ENCODE measurements around the gene SIGMAR1.

Gene SIGMAR1

GRCh38 chr9:34611251-34611810 lies 26.3 kb downstream of the SIGMAR1 start:
- peaks cover 2% of the 10 kb centered on the region for H3K36me3 Mint-ChIP-seq
- ATAC-seq (ENCODE audit: low read depth) (peak; percentile 1), DNase-seq (ENCODE audit: low spot score in 2 of 2) (no peak)
- H3K4me1 Mint-ChIP-seq, result peaks cover 12% of the 10 kb centered on the region
- H3K4me3 Mint-ChIP-seq, result peak overlapping the region; percentile 90
- H3K27ac Mint-ChIP-seq, result peak overlapping the region; percentile 89
- H3K9me3 Mint-ChIP-seq, result no peaks in the 10 kb centered on the region
- no peaks in the 10 kb centered on the region for H3K27me3 Mint-ChIP-seq

- no peak overlapping the region for H3K27ac Mint-ChIP-seq
- no peaks in the 10 kb centered on the region for H3K27me3 Mint-ChIP-seq
- ATAC-seq (ENCODE audit: low read depth) (no peak), DNase-seq (ENCODE audit: low spot score in 2 of 2) (no peak)
- peaks cover 12% of the 10 kb centered on the region for H3K4me1 Mint-ChIP-seq
- H3K4me3 Mint-ChIP-seq, result no peak overlapping the region
- no peaks in the 10 kb centered on the region for H3K36me3 Mint-ChIP-seq
- H3K9me3 Mint-ChIP-seq, result no peaks in the 10 kb centered on the region
These were observed 27.0 kb downstream of the SIGMAR1 start for GRCh38 chr9:34610434-34611206.

- no peak for DNase-seq (ENCODE audit: low spot score in 2 of 2)
- no peaks in the 10 kb centered on the region for H3K36me3 Mint-ChIP-seq
- no peak overlapping the region for H3K27ac Mint-ChIP-seq
- peaks cover 6% of the 10 kb centered on the region for H3K4me1 Mint-ChIP-seq
- no peaks in the 10 kb centered on the region for H3K27me3 Mint-ChIP-seq
- H3K4me3 Mint-ChIP-seq, result no peak overlapping the region
- no peak for ATAC-seq (ENCODE audit: low read depth)
- no peaks in the 10 kb centered on the region for H3K9me3 Mint-ChIP-seq
These were observed 30.3 kb downstream of the SIGMAR1 start for GRCh38 chr9:34607331-34607730.

GRCh38 chr9:34606905-34607304 lies 30.7 kb downstream of the SIGMAR1 start:
- H3K4me3 Mint-ChIP-seq, result no peak overlapping the region
- H3K27me3 Mint-ChIP-seq, result no peaks in the 10 kb centered on the region
- no peaks in the 10 kb centered on the region for H3K9me3 Mint-ChIP-seq
- DNase-seq (ENCODE audit: low spot score in 2 of 2) (no peak), ATAC-seq (ENCODE audit: low read depth) (no peak)
- H3K27ac Mint-ChIP-seq, result no peak overlapping the region
- no peaks in the 10 kb centered on the region for H3K36me3 Mint-ChIP-seq
- peaks cover 6% of the 10 kb centered on the region for H3K4me1 Mint-ChIP-seq

- Mint-ChIP-seq H3K4me1 (peaks cover 4% of the 10 kb centered on the region), H3K9me3 (no peaks in the 10 kb centered on the region), H3K27me3 (peaks cover 2% of the 10 kb centered on the region), H3K36me3 (no peaks in the 10 kb centered on the region), H3K27ac (no peak overlapping the region), H3K4me3 (no peak overlapping the region)
- ATAC-seq (ENCODE audit: low read depth) (no peak), DNase-seq (ENCODE audit: low spot score in 2 of 2) (no peak)
These were observed 31.4 kb downstream of the SIGMAR1 start for GRCh38 chr9:34606190-34606589.

GRCh38 chr9:34603610-34604231 lies 33.9 kb downstream of the SIGMAR1 start:
- Mint-ChIP-seq H3K36me3 (no peaks in the 10 kb centered on the region), H3K27me3 (peaks cover 4% of the 10 kb centered on the region), H3K4me1 (peaks cover 3% of the 10 kb centered on the region), H3K4me3 (no peak overlapping the region), H3K27ac (no peak overlapping the region), H3K9me3 (no peaks in the 10 kb centered on the region)
- peak; percentile 77 to 84 for DNase-seq (ENCODE audit: low spot score in 2 of 2)
- ATAC-seq (ENCODE audit: low read depth), result peak; percentile 97

- DNase-seq (ENCODE audit: low spot score in 2 of 2) (no peak), ATAC-seq (ENCODE audit: low read depth) (no peak)
- Mint-ChIP-seq H3K36me3 (no peaks in the 10 kb centered on the region), H3K4me1 (peaks cover 3% of the 10 kb centered on the region), H3K27me3 (peaks cover 7% of the 10 kb centered on the region), H3K4me3 (no peak overlapping the region), H3K9me3 (no peaks in the 10 kb centered on the region), H3K27ac (no peak overlapping the region)
These were observed 35.5 kb downstream of the SIGMAR1 start for GRCh38 chr9:34601937-34602573.

GRCh38 chr9:34600908-34601307 lies 36.7 kb downstream of the SIGMAR1 start:
- Mint-ChIP-seq H3K9me3 (no peaks in the 10 kb centered on the region), H3K27ac (no peak overlapping the region), H3K36me3 (no peaks in the 10 kb centered on the region), H3K4me1 (peaks cover 3% of the 10 kb centered on the region), H3K27me3 (peaks cover 16% of the 10 kb centered on the region), H3K4me3 (no peak overlapping the region)
- no peak for ATAC-seq (ENCODE audit: low read depth)
- DNase-seq (ENCODE audit: low spot score in 2 of 2), result no peak

- H3K27ac Mint-ChIP-seq, result no peak overlapping the region
- no peaks in the 10 kb centered on the region for H3K9me3 Mint-ChIP-seq
- DNase-seq (ENCODE audit: low spot score in 2 of 2) (no peak), ATAC-seq (ENCODE audit: low read depth) (no peak)
- peaks cover 20% of the 10 kb centered on the region for H3K27me3 Mint-ChIP-seq
- no peak overlapping the region for H3K4me3 Mint-ChIP-seq
- peaks cover 3% of the 10 kb centered on the region for H3K4me1 Mint-ChIP-seq
- no peaks in the 10 kb centered on the region for H3K36me3 Mint-ChIP-seq
These were observed 38.0 kb downstream of the SIGMAR1 start for GRCh38 chr9:34599546-34599945.

- no peaks in the 10 kb centered on the region for H3K36me3 Mint-ChIP-seq
- no peak overlapping the region for H3K27ac Mint-ChIP-seq
- ATAC-seq (ENCODE audit: low read depth) (no peak), DNase-seq (ENCODE audit: low spot score in 2 of 2) (no peak)
- peaks cover 17% of the 10 kb centered on the region for H3K4me1 Mint-ChIP-seq
- H3K9me3 Mint-ChIP-seq, result no peaks in the 10 kb centered on the region
- peaks cover 39% of the 10 kb centered on the region for H3K27me3 Mint-ChIP-seq
- no peak overlapping the region for H3K4me3 Mint-ChIP-seq
These were observed 43.4 kb downstream of the SIGMAR1 start for GRCh38 chr9:34594177-34594576.

- peak; percentile 17 for ATAC-seq (ENCODE audit: low read depth)
- no peaks in the 10 kb centered on the region for H3K9me3 Mint-ChIP-seq
- peaks cover 49% of the 10 kb centered on the region for H3K27me3 Mint-ChIP-seq
- no peak overlapping the region for H3K27ac Mint-ChIP-seq
- H3K4me3 Mint-ChIP-seq, result no peak overlapping the region
- H3K4me1 Mint-ChIP-seq, result peaks cover 25% of the 10 kb centered on the region
- H3K36me3 Mint-ChIP-seq, result no peaks in the 10 kb centered on the region
- no peak for DNase-seq (ENCODE audit: low spot score in 2 of 2)
These were observed 44.5 kb downstream of the SIGMAR1 start for GRCh38 chr9:34592895-34593601.

GRCh38 chr9:34591917-34592866 lies 45.4 kb downstream of the SIGMAR1 start:
- Mint-ChIP-seq H3K27ac (peak overlapping the region; percentile 15), H3K9me3 (no peaks in the 10 kb centered on the region), H3K4me3 (peak overlapping the region; percentile 82), H3K27me3 (peaks cover 52% of the 10 kb centered on the region), H3K36me3 (no peaks in the 10 kb centered on the region), H3K4me1 (peaks cover 25% of the 10 kb centered on the region)
- no peak for DNase-seq (ENCODE audit: low spot score in 2 of 2)
- ATAC-seq (ENCODE audit: low read depth), result peak; percentile 7
